Pancreas (tissue), 10 donors: ENCODE results near the gene ALKBH8. TPM values are rescaled to one million over a fixed set of nuclear protein-coding genes. Genes with fewer than 3 reads are reported as not detected.

ENCODE experiments used
- ATAC-seq, 4 donors: fragments of 200-7000 bp; cut with Tn5 transposase; one replicate each; pipeline versions ENCODE4 v1.8.0 to v1.9.1; 2020; ENCODE audit warnings: mild to moderate bottlenecking in 4 of 4, moderate library complexity in 4 of 4
- DNase-seq, 6 donors: peaks; one replicate each; pipeline ENCODE4 v3.0.0-alpha.2; 2020
- FAIRE-seq: peaks from 2 replicates; lab custom pipeline; 2012; peaks lifted over from hg19 to GRCh38; lab: Jason Lieb, UNC
- H3K27ac ChIP-seq, 4 donors: fragments of 200-600 bp; sonication (generic); 1 replicate in 3 of 4; 2 replicates in 1 of 4; pipeline versions ENCODE4 v1.5.0 to v1.8.0; 2020
- H3K27me3 ChIP-seq, 4 donors: fragments of 200-600 bp; one replicate each; pipeline ENCODE4 v1.8.0; 2021
- H3K36me3 ChIP-seq, 3 donors: fragments of 200-600 bp; sonication (generic) in 1 of 3; one replicate each; pipeline versions ENCODE4 v1.5.0 to v1.8.0; 2020 to 2021
- H3K4me1 ChIP-seq, 3 donors: fragments of 200-600 bp; one replicate each; pipeline ENCODE4 v1.8.0; 2021
- H3K4me3 ChIP-seq, 4 donors: fragments of 200-600 bp; sonication (generic) in 2 of 4; one replicate each; pipeline versions ENCODE4 v1.5.0 to v1.8.0; 2020 to 2021
- H3K9me3 ChIP-seq, 4 donors: fragments of 200-600 bp; one replicate each; pipeline ENCODE4 v1.8.0; 2021
- WGBS, 2 donors: extraction: QIAGEN DNeasy Blood & Tissue Kit; methylation state at CpG; one replicate each; pipeline ENCODE4 v1.1.7; 2013; 5-methylcytosine and 5-hydroxymethylcytosine counted together
- intact Hi-C, 3 donors: fragments of 100-400 bp; cut with DNase I; formaldehyde crosslinking; loops; one replicate each; pipeline versions ENCODE4 v1.11.1 to v1.14.2; 2022
- polyA plus RNA-seq, 2 donors: library from polyadenylated mRNA; stranded (reverse); fragments of 200-250 nt; gene quantifications; one replicate each; pipeline ENCODE4 v1.2.3, GENCODE V29; 2013
- total RNA-seq, 6 donors: library from RNA; stranded (reverse); fragmentation: NEBNext Ultra II Directional in 4 of 6; extraction: Animal tissue kit (Norgen Biotek cat#: 25700) in 4 of 6; gene quantifications; one replicate each; pipeline versions ENCODE4 v1.2.1 to v1.2.4, GENCODE V29; 2021 to 2023
- TF ChIP-seq, protein P1 (sequence below), 4 donors: fragments of 200-600 bp; sonication (generic) in 3 of 4; IDR thresholded peaks; one replicate each; pipeline versions ENCODE4 v1.5.0 to v1.8.0; 2021; ENCODE audit warnings: antibody characterized with exemption in 4 of 4
- donor health status: healthy with polysubstance abuse.
- donor health status: DM: no; HTN: no; CAD: no; lungs with moderate emphysema.
- donor health status: DM: no; HTN: no; CAD: no.
- donor health status: control.
- donor health status: control.
- donor health status: Bipolar disorder and iron deficiency.
- donor health status: DM: yes; HTN: yes; CAD: no.
- donor health status: DM: no; HTN: no; CAD: no.
- donor health status: DM: no; HTN: no; CAD: no.
- donor health status: DM: yes; HTN: yes; CAD: no.

ALKBH8 gene
- total and polyA plus RNA-seq, 8 donors = 2.2 to 3.9 (median 3.0) TPM

- FAIRE-seq (no peak), ATAC-seq (no peak), DNase-seq (no peak)
- TF ChIP-seq, protein P1, sequence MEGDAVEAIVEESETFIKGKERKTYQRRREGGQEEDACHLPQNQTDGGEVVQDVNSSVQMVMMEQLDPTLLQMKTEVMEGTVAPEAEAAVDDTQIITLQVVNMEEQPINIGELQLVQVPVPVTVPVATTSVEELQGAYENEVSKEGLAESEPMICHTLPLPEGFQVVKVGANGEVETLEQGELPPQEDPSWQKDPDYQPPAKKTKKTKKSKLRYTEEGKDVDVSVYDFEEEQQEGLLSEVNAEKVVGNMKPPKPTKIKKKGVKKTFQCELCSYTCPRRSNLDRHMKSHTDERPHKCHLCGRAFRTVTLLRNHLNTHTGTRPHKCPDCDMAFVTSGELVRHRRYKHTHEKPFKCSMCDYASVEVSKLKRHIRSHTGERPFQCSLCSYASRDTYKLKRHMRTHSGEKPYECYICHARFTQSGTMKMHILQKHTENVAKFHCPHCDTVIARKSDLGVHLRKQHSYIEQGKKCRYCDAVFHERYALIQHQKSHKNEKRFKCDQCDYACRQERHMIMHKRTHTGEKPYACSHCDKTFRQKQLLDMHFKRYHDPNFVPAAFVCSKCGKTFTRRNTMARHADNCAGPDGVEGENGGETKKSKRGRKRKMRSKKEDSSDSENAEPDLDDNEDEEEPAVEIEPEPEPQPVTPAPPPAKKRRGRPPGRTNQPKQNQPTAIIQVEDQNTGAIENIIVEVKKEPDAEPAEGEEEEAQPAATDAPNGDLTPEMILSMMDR (IDR thresholded peaks at IDR 0.05) = no peak
- Histone ChIP-seq H3K4me3 (no peak overlapping the region), H3K27me3 (no peaks in the 10 kb centered on the region), H3K27ac (no peak overlapping the region), H3K4me1 (peaks cover 0 to 13% (median 7%) of the 10 kb centered on the region in 3 donors), H3K36me3 (peaks cover 0 to 14% (median 5%) of the 10 kb centered on the region in 3 donors), H3K9me3 (no peaks in the 10 kb centered on the region)
- intact Hi-C loops = no loop called here
- 89 to 92% methylated on average over 5 of the region's 5 CpGs for WGBS, 2 donors
These were observed 111.8 kb downstream of the ALKBH8 start for GRCh38 chr11:107453594-107454286.

Other genes with a start within 250 kb of the ALKBH8 start
- gene CWF19L2, start 107.9 kb downstream of the ALKBH8 start, total RNA-seq = 1 to 10 TPM; 4.2 to 8.2 (median 6.2) TPM
- 10 to 100 TPM in 1 of 2 donors, 1 to 10 TPM in 1; 3.2 to 14.0 TPM for gene CWF19L2, start 107.9 kb downstream of the ALKBH8 start, polyA plus RNA-seq
- under 1 TPM in 1 of 6 donors, not detected in 5; 0.09 TPM for gene ELMOD1, start 25.4 kb upstream of the ALKBH8 start, total RNA-seq
- gene ELMOD1, start 25.4 kb upstream of the ALKBH8 start, polyA plus RNA-seq = under 1 TPM in 1 of 2 donors, not detected in 1; 0.12 TPM
- not detected for gene SLN, start 146.3 kb upstream of the ALKBH8 start, total RNA-seq
- gene SLN, start 146.3 kb upstream of the ALKBH8 start, polyA plus RNA-seq = under 1 TPM in 1 of 2 donors, not detected in 1; 0.19 TPM